Natural killer cell treated with Interleukin-12 subunit alpha and Interleukin-12 subunit beta and Interleukin-15 and Interleukin-18, amount 100 ng/mL, for 72 hours (primary cell): ENCODE data around the gene ARFGEF3. TPM values are rescaled to one million over a fixed set of nuclear protein-coding genes. Genes with fewer than 3 reads are reported as not detected.
A peak's percentile ranks its signal among the peaks of the same experiment; 100 is the strongest.
"Not testable (repeated sequence)": the region's sequence is repeated elsewhere in the genome, so short reads cannot be mapped to it uniquely, and the experiment has no call there.

Experiments used
- ATAC-seq, 2 donors: fragments of 150-1000 bp; cut with Tn5 transposase in 1 of 2; sonication (Bioruptor Pico), chemical (Tn5 transposase) in 1 of 2; 2 replicates each; pipeline ENCODE4 v1.10.0; 2021
- DNase-seq: peaks from one replicate; pipeline ENCODE4 v3.0.0; 2022; ENCODE audit warnings: low spot score
- H3K27ac Mint-ChIP-seq, 2 donors: 1 replicate in 1 of 2; 2 replicates in 1 of 2; pipeline ENCODE4 v1.8.0; 2022; ENCODE audit warnings: mixed read lengths in 2 of 2, mild to moderate bottlenecking in 1 of 2, moderate library complexity in 1 of 2
- H3K27me3 Mint-ChIP-seq, 2 donors: 1 replicate in 1 of 2; 2 replicates in 1 of 2; pipeline ENCODE4 v1.8.0; 2022; ENCODE audit warnings: mixed read lengths in 2 of 2
- H3K36me3 Mint-ChIP-seq: one replicate; pipeline ENCODE4 v1.8.0; 2022; ENCODE audit warnings: mixed read lengths
- H3K4me1 Mint-ChIP-seq, 2 donors: 1 replicate in 1 of 2; 2 replicates in 1 of 2; pipeline ENCODE4 v1.8.0; 2022; ENCODE audit warnings: low read depth in 2 of 2, mixed read lengths in 2 of 2, mild to moderate bottlenecking in 1 of 2
- H3K4me3 Mint-ChIP-seq: one replicate; pipeline ENCODE4 v1.8.0; 2022; ENCODE audit warnings: mixed read lengths
- H3K9me3 Mint-ChIP-seq: 2 replicates; pipeline ENCODE4 v1.8.0; 2022; ENCODE audit warnings: mixed read lengths
- total RNA-seq, 2 donors: library from RNA; stranded (reverse); gene quantifications; one replicate each; pipeline ENCODE4 v1.2.3, GENCODE V29; 2022

Gene ARFGEF3, protein sequence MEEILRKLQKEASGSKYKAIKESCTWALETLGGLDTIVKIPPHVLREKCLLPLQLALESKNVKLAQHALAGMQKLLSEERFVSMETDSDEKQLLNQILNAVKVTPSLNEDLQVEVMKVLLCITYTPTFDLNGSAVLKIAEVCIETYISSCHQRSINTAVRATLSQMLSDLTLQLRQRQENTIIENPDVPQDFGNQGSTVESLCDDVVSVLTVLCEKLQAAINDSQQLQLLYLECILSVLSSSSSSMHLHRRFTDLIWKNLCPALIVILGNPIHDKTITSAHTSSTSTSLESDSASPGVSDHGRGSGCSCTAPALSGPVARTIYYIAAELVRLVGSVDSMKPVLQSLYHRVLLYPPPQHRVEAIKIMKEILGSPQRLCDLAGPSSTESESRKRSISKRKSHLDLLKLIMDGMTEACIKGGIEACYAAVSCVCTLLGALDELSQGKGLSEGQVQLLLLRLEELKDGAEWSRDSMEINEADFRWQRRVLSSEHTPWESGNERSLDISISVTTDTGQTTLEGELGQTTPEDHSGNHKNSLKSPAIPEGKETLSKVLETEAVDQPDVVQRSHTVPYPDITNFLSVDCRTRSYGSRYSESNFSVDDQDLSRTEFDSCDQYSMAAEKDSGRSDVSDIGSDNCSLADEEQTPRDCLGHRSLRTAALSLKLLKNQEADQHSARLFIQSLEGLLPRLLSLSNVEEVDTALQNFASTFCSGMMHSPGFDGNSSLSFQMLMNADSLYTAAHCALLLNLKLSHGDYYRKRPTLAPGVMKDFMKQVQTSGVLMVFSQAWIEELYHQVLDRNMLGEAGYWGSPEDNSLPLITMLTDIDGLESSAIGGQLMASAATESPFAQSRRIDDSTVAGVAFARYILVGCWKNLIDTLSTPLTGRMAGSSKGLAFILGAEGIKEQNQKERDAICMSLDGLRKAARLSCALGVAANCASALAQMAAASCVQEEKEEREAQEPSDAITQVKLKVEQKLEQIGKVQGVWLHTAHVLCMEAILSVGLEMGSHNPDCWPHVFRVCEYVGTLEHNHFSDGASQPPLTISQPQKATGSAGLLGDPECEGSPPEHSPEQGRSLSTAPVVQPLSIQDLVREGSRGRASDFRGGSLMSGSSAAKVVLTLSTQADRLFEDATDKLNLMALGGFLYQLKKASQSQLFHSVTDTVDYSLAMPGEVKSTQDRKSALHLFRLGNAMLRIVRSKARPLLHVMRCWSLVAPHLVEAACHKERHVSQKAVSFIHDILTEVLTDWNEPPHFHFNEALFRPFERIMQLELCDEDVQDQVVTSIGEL (N-terminal part only)
- total RNA-seq, result under 1 TPM; 0.25 to 0.45 TPM

DNA sequence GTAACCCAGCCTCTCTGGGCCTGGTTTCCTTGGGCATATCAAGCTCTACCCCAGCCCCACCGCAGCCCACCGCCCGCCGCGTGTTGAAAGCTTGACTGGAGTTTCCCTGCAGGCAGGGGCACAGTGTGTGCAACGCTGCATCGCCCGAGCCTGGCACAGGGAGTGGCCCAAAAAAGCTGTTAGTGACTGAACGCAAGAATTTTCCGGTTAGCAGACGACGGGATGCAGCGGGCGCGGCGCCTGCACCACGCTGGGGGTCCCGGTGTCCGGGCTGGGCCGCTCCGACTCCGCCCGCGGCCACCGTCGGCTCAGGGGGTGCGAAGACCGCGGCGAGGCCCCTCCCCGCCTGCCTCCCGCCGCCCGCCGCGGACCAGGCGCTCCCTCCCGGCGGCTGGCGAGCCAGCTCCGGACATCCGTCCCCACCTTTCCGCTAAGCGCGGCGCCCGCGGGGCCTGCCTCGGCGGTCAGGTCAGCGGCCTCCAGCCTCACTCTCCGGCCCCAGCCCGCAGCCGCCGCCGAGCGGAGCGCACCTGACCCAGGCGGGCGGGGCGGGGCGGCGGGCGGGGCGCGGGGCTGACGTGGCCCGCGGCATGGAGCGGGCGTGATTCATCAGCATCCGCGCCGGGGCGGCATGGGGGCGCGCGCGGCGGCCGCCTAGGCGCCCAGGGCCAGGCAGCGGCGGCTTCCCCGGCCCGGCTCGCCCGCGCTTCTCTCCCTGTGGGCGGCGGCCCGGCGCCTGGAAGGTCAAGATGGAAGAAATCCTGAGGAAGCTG lies at the start of gene ARFGEF3:
TSS of gene ARFGEF3 (plus strand) at position 602 of the 773 bp plus-strand sequence. CDS start at position 750, 148 bp downstream.
- Mint-ChIP-seq H3K4me1 (peaks cover 12 to 13% of the 10 kb centered on the region in 2 donors), H3K4me3 (peak within 1 kb of the TSS; percentile 57), H3K27ac (no peak within 1 kb of the TSS), H3K36me3 (no peaks in the 10 kb centered on the region), H3K9me3 (no peaks in the 10 kb centered on the region), H3K27me3 (peaks cover 38 to 61% of the 10 kb centered on the region in 2 donors)
- ATAC-seq (peak; percentile 93 to 94), DNase-seq (peak; percentile 65)

DNA sequence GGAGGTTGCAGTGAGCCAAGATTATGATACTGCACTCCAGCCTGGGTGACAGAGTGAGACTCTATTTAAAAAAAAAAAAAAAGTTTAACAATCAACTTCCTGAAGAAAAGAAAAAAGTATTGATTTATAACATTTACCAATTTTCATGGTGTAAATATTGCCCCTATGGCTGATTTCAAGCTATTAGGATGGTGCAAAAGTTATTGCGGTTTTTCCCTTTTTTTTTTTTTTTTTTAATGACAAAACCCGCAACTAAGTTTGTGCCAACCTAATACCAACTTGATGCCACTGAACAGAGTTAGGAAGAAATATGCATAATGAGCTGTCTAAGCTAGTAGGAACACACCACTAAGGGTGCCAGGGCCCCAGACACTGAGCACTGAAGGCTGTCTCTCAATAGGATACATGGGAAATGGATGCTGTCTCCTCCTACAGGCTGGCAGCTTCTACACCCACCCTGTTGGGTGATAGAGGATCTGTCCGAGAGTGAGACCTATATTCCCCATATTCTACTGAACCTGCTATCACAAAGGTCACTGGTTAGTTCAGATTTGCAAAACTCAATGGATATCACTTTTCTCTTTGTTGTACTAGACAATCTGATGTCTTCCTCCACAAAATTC lies 48.0 kb upstream of the ARFGEF3 start:
- H3K4me3 Mint-ChIP-seq, result no peak overlapping the region
- no peak for ATAC-seq

GRCh38 chr6:138115201-138115600 lies 46.5 kb upstream of the ARFGEF3 start:
- Mint-ChIP-seq H3K4me1 (peaks cover 6 to 7% of the 10 kb centered on the region in 2 donors), H3K27ac (no peak overlapping the region), H3K9me3 (no peaks in the 10 kb centered on the region), H3K36me3 (no peaks in the 10 kb centered on the region), H3K27me3 (peaks cover 26 to 39% of the 10 kb centered on the region in 2 donors), H3K4me3 (no peak overlapping the region)
- ATAC-seq, result no peak
- DNase-seq, result no peak

More for the DNA sequence above, 48.0 kb upstream of the ARFGEF3 start:
- DNase-seq, result no peak
- H3K4me1 Mint-ChIP-seq, result peaks cover 10 to 11% of the 10 kb centered on the region in 2 donors
- no peaks in the 10 kb centered on the region for H3K36me3 Mint-ChIP-seq
- H3K27ac Mint-ChIP-seq, result no peak overlapping the region
- peaks cover 27 to 34% of the 10 kb centered on the region in 2 donors for H3K27me3 Mint-ChIP-seq
- no peaks in the 10 kb centered on the region for H3K9me3 Mint-ChIP-seq

- Mint-ChIP-seq H3K27ac (no peak overlapping the region), H3K27me3 (peaks cover 26 to 40% of the 10 kb centered on the region in 2 donors), H3K4me3 (no peak overlapping the region), H3K36me3 (no peaks in the 10 kb centered on the region), H3K4me1 (peaks cover 6 to 7% of the 10 kb centered on the region in 2 donors), H3K9me3 (no peaks in the 10 kb centered on the region)
- ATAC-seq (peak; percentile 74 to 78), DNase-seq (peak; percentile 58)
Measured at GRCh38 chr6:138115877-138116660, 45.7 kb upstream of the ARFGEF3 start.

- peaks cover 22 to 40% of the 10 kb centered on the region in 2 donors for H3K27me3 Mint-ChIP-seq
- H3K27ac Mint-ChIP-seq, result no peak overlapping the region
- ATAC-seq, result no peak
- H3K9me3 Mint-ChIP-seq, result no peaks in the 10 kb centered on the region
- DNase-seq, result no peak
- H3K36me3 Mint-ChIP-seq, result no peaks in the 10 kb centered on the region
- H3K4me1 Mint-ChIP-seq, result peaks cover 6 to 7% of the 10 kb centered on the region in 2 donors
- H3K4me3 Mint-ChIP-seq, result no peak overlapping the region
Measured at GRCh38 chr6:138116661-138116999, 45.1 kb upstream of the ARFGEF3 start.

- DNase-seq (no peak), ATAC-seq (no peak)
- Mint-ChIP-seq H3K4me1 (peaks cover 6 to 7% of the 10 kb centered on the region in 2 donors), H3K36me3 (no peaks in the 10 kb centered on the region), H3K4me3 (no peak overlapping the region), H3K27ac (no peak overlapping the region), H3K9me3 (no peaks in the 10 kb centered on the region), H3K27me3 (peaks cover 26 to 45% of the 10 kb centered on the region in 2 donors)
Measured at GRCh38 chr6:138117376-138117914, 44.3 kb upstream of the ARFGEF3 start.

DNA sequence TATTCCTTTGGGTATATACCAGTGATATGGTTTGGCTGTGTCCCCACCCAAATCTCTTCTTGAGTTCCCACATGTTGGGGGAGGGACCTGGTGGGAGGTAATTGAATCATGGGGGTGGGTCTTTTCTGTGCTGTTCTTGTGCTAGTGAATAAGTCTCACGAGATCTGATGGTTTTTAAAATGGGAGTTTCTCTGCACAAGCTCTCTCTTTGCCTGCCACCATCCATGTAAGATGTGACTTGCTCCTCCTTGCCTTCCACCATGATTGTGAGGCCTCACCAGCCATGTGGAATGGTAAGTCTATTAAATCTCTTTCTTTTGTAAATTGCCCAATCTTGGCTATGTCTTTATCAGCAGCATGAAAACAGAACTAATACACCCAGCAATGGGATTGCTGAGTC lies 42.5 kb upstream of the ARFGEF3 start:
- H3K9me3 Mint-ChIP-seq, H3K27ac Mint-ChIP-seq, H3K4me1 Mint-ChIP-seq, DNase-seq, ATAC-seq, H3K36me3 Mint-ChIP-seq, H3K4me3 Mint-ChIP-seq: not testable (repeated sequence)
- H3K27me3 Mint-ChIP-seq, result peaks cover 32 to 50% of the 10 kb centered on the region in 2 donors

- ATAC-seq (no peak), DNase-seq (no peak)
- no peak overlapping the region for H3K4me3 Mint-ChIP-seq
- no peaks in the 10 kb centered on the region for H3K9me3 Mint-ChIP-seq
- H3K27ac Mint-ChIP-seq, result no peak overlapping the region
- H3K4me1 Mint-ChIP-seq, result peaks cover 6 to 7% of the 10 kb centered on the region in 2 donors
- H3K36me3 Mint-ChIP-seq, result peaks cover 6% of the 10 kb centered on the region
- peaks cover 27 to 50% of the 10 kb centered on the region in 2 donors for H3K27me3 Mint-ChIP-seq
Measured at GRCh38 chr6:138119976-138120375, 41.8 kb upstream of the ARFGEF3 start.

DNA sequence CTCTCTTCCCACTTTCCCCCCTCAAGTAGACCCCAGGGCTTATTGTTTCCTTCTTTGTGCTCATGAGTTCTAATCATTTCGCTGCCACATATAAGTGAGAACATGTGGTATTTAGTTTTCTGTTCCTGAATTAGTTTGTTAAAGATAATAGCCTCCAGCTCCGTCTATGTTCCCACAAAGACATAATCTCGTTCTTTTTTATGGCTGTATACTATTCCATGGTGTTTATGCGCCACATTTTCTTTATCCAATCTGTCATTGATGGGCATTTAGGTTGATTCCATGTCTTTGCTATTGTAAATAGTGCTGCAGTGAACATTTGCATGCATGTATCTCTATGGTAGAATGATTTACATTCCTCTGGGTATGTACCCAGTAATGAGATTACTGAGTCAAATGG lies 37.6 kb upstream of the ARFGEF3 start:
- H3K4me1 Mint-ChIP-seq, result no peaks in the 10 kb centered on the region
- H3K27me3 Mint-ChIP-seq, result peaks cover 22 to 43% of the 10 kb centered on the region in 2 donors

GRCh38 chr6:138128096-138128495 lies 33.6 kb upstream of the ARFGEF3 start:
- DNase-seq (no peak), ATAC-seq (no peak)
- Mint-ChIP-seq H3K27ac (no peak overlapping the region), H3K4me3 (no peak overlapping the region), H3K36me3 (peaks cover 6% of the 10 kb centered on the region), H3K4me1 (no peaks in the 10 kb centered on the region), H3K27me3 (peaks cover 22 to 24% of the 10 kb centered on the region in 2 donors), H3K9me3 (no peaks in the 10 kb centered on the region)

More for the DNA sequence above, 37.6 kb upstream of the ARFGEF3 start:
- ATAC-seq (no peak), DNase-seq (no peak)
- H3K27ac Mint-ChIP-seq, result no peak overlapping the region
- peaks cover 6% of the 10 kb centered on the region for H3K36me3 Mint-ChIP-seq
- H3K9me3 Mint-ChIP-seq, result no peaks in the 10 kb centered on the region
- H3K4me3 Mint-ChIP-seq, result no peak overlapping the region

GRCh38 chr6:138129190-138129589 lies 32.5 kb upstream of the ARFGEF3 start:
- no peak for DNase-seq
- no peak overlapping the region for H3K27ac Mint-ChIP-seq
- no peak for ATAC-seq

More at GRCh38 chr6:138129190-138129589, 32.5 kb upstream of the ARFGEF3 start:
- peaks cover 3% of the 10 kb centered on the region for H3K36me3 Mint-ChIP-seq
- no peaks in the 10 kb centered on the region for H3K4me1 Mint-ChIP-seq
- H3K9me3 Mint-ChIP-seq, result no peaks in the 10 kb centered on the region
- H3K4me3 Mint-ChIP-seq, result no peak overlapping the region
- peaks cover 17 to 18% of the 10 kb centered on the region in 2 donors for H3K27me3 Mint-ChIP-seq
